HG03520 (cell line): ENCODE measurements around the gene LDB1.

Source experiments
- ATAC-seq: cut with Tn5 transposase; IDR thresholded peaks from one replicate; pipeline ENCODE4 v1.9.1; 2021; ENCODE audit warnings: mild to moderate bottlenecking, moderate library complexity; ENCODE audit not compliant: unreplicated experiment

LDB1 gene

DNA sequence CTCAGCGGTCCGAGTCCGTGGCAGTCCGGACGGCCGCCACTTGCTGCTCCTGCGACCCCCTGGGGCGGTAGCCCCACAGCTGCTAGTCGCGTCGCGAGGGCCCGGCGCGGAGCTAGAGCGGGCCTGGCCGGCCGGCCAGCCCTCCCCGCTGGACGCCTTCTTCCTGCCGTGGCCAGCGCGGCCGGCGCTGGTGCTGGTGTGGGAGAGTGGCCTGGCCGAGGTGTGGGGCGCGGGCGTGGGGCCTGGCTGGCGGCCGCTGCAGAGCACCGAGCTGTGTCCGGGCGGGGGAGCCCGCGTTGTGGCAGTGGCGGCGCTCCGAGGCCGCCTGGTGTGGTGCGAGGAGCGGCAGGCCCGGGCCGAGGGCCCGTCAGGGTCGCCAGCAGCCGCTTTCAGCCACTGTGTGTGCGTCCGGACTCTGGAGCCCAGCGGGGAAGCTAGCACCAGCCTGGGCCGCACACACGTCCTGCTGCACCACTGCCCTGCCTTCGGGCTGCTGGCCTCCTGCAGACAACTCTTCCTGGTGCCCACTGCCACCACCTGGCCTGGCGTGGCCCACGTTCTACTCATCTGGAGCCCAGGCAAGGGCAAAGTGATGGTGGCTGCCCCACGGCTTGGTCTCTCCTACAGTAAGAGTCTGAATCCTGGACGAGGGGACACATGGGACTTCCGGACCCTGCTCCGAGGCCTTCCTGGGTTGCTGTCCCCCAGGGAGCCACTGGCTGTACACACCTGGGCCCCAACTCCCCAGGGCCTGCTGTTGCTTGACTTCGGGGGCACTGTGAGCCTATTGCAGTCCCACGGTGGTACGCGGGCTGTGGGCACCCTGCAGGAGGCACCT, 54.4 kb downstream of the LDB1 start:
- ATAC-seq: peak; percentile 9

DNA sequence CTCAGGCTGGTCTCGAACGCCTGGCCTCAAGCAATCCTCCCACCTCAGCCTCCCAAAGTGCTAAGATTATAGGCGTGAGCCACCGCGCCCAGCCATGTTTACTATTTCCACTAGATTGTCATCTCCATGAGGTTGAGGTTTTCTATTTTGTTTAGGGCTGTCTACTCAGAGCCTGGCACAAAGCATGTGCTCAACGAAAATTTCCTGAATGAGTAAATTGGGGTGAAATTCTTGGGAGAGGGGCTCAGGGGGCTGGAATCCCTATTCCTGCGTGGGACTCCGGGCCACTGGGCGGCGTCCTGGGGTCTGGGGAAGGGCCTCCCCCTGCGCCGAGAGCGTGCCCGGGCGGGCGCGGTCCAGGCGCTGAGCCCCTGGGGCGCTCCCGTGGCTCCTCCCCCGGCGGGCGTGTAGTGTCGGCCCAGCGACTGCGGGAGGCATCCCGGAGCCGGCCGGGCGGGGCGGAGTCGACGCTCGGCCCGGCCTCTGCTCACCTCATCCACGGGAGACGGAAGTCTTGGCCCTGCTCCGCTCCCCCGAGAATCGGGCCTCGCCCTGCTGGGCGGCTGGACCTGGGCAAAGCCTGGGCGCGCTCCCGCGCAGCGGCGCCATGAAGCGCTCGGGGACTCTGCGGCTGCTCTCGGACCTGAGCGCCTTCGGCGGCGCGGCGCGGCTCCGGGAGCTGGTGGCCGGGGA, 55.2 kb downstream of the LDB1 start, which contains the start of gene HPS6:
Gene HPS6, plus strand, starts transcription at position 482 of the 693 bp plus-strand sequence. Its CDS starts 126 bp downstream, at position 608.
- peak; percentile 94 for ATAC-seq

- no peak for ATAC-seq
These were observed 55.7 kb downstream of the LDB1 start for GRCh38 chr10:102064503-102064867.

- ATAC-seq: no peak
These were observed 60.2 kb downstream of the LDB1 start for GRCh38 chr10:102059987-102060386.
